Measurements from ENCODE around the gene ATG12. TPM values are rescaled to one million over a fixed set of nuclear protein-coding genes. Genes with fewer than 3 reads are reported as not detected.

The ATG12 gene
- total and polyA plus RNA-seq, 2 experiments from 2014 or later: 52.6 to 109 TPM

DNA sequence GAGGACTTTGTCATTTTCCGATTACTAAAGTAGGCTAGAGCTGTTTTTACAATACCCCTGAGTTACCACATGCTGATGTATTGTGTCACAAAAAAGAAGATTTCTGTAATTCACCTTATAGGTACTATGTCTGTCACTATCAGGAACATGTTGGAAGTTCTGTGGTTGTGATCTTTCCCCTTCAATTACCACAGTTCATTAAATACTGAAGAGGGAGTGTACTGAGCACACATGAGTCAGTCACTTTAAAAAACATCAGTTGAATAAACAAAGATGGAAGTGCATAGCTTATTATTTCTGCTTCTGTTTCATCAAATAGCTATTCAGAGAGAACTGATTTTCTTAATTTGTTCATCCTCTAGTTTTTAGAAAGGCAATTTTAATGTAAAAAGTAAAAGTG is 32.0 kb upstream of the ATG12 start (continued):
- TF ChIP-seq, protein P1, sequence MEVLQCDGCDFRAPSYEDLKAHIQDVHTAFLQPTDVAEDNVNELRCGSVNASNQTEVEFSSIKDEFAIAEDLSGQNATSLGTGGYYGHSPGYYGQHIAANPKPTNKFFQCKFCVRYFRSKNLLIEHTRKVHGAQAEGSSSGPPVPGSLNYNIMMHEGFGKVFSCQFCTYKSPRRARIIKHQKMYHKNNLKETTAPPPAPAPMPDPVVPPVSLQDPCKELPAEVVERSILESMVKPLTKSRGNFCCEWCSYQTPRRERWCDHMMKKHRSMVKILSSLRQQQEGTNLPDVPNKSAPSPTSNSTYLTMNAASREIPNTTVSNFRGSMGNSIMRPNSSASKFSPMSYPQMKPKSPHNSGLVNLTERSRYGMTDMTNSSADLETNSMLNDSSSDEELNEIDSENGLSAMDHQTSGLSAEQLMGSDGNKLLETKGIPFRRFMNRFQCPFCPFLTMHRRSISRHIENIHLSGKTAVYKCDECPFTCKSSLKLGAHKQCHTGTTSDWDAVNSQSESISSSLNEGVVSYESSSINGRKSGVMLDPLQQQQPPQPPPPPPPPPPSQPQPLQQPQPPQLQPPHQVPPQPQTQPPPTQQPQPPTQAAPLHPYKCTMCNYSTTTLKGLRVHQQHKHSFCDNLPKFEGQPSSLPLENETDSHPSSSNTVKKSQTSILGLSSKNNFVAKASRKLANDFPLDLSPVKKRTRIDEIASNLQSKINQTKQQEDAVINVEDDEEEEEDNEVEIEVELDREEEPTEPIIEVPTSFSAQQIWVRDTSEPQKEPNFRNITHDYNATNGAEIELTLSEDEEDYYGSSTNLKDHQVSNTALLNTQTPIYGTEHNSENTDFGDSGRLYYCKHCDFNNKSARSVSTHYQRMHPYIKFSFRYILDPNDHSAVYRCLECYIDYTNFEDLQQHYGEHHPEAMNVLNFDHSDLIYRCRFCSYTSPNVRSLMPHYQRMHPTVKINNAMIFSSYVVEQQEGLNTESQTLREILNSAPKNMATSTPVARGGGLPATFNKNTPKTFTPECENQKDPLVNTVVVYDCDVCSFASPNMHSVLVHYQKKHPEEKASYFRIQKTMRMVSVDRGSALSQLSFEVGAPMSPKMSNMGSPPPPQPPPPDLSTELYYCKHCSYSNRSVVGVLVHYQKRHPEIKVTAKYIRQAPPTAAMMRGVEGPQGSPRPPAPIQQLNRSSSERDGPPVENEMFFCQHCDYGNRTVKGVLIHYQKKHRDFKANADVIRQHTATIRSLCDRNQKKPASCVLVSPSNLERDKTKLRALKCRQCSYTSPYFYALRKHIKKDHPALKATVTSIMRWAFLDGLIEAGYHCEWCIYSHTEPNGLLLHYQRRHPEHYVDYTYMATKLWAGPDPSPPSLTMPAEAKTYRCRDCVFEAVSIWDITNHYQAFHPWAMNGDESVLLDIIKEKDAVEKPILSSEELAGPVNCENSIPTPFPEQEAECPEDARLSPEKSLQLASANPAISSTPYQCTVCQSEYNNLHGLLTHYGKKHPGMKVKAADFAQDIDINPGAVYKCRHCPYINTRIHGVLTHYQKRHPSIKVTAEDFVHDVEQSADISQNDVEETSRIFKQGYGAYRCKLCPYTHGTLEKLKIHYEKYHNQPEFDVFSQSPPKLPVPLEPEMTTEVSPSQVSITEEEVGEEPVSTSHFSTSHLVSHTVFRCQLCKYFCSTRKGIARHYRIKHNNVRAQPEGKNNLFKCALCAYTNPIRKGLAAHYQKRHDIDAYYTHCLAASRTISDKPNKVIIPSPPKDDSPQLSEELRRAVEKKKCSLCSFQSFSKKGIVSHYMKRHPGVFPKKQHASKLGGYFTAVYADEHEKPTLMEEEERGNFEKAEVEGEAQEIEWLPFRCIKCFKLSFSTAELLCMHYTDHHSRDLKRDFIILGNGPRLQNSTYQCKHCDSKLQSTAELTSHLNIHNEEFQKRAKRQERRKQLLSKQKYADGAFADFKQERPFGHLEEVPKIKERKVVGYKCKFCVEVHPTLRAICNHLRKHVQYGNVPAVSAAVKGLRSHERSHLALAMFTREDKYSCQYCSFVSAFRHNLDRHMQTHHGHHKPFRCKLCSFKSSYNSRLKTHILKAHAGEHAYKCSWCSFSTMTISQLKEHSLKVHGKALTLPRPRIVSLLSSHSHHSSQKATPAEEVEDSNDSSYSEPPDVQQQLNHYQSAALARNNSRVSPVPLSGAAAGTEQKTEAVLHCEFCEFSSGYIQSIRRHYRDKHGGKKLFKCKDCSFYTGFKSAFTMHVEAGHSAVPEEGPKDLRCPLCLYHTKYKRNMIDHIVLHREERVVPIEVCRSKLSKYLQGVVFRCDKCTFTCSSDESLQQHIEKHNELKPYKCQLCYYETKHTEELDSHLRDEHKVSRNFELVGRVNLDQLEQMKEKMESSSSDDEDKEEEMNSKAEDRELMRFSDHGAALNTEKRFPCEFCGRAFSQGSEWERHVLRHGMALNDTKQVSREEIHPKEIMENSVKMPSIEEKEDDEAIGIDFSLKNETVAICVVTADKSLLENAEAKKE (CRISPR knock-in tag; IDR thresholded peaks at IDR 0.05): no peak
- TF ChIP-seq EZH2phosphoT487 (IDR thresholded peaks at IDR 0.05; ENCODE audit: unreplicated experiment) (no peak), NANOG (IDR thresholded peaks at IDR 0.05; ENCODE audit: borderline replicate concordance) (no peak), POLR2AphosphoS5 (IDR thresholded peaks at IDR 0.05; ENCODE audit: low read depth) (no peak), CREB1 (CRISPR knock-in tag; IDR thresholded peaks at IDR 0.05; ENCODE audit: low read depth) (no peak)

DNA sequence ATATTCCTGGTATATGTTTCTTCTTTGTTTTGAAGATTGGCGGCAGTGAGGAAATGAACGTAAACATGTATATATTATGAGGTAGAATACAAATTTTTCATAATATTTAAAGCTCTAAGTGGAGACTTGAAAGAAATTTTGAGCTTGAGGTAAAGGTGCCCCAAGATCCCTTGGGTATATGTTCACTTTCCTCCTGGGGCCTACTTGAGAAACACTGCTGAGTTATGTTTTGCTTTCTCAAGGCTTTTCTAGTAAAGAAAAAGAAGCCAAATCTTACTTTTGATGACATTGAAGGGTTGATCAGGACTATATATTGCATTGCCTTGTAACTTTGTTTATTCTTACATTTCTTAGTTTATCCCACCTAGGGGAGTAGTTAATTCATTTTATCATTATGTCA is 31.1 kb upstream of the ATG12 start:
- Histone ChIP-seq H3K9me2 (ENCODE audit: insufficient read depth) (no peaks in the 10 kb centered on the region), H3K4me2 (no peak overlapping the region), H2AFZ (no peak overlapping the region), H3F3A (replicated peaks; ENCODE audit: low read depth) (no peaks in the 10 kb centered on the region), H3K4me3 (no peak overlapping the region), H4K20me1 (replicated peaks; ENCODE audit: insufficient read depth) (no peaks in the 10 kb centered on the region), H3K27me3 (ENCODE audit: insufficient read depth) (no peaks in the 10 kb centered on the region), H3K27ac (ENCODE audit: low read depth) (no peak overlapping the region), H3K36me3 (ENCODE audit: insufficient read depth) (no peaks in the 10 kb centered on the region), H3K4me1 (ENCODE audit: insufficient read depth) (no peaks in the 10 kb centered on the region), H3K79me2 (replicated peaks; ENCODE audit: insufficient read depth) (no peaks in the 10 kb centered on the region; the same call in 1 of the 2 replicates)
- Mint-ChIP-seq H3K36me3 (ENCODE audit: low read depth) (peaks cover 14% of the 10 kb centered on the region; the same call in 2 of the 3 replicates), H3K27me3 (ENCODE audit: insufficient read depth, low read depth, poor library complexity) (no peaks in the 10 kb centered on the region), H3K9me3 (no peaks in the 10 kb centered on the region), H3K4me1 (peaks cover 7% of the 10 kb centered on the region; the same call in 2 of the 3 replicates), H3K27ac (no peak overlapping the region), H3K4me3 (no peak overlapping the region)
- DNase-seq (ENCODE audit: low spot score) (no peak), ATAC-seq (no peak)
- TF ChIP-seq CREB1 (CRISPR knock-in tag; IDR thresholded peaks at IDR 0.05; ENCODE audit: low read depth) (no peak), JUNB (IDR thresholded peaks at IDR 0.05; ENCODE audit: unreplicated experiment) (no peak), ZNF114 (CRISPR knock-in tag; IDR thresholded peaks at IDR 0.05) (no peak), STAT1 (IDR thresholded peaks at IDR 0.05; ENCODE audit: unreplicated experiment) (no peak)
- TF ChIP-seq, protein P2, sequence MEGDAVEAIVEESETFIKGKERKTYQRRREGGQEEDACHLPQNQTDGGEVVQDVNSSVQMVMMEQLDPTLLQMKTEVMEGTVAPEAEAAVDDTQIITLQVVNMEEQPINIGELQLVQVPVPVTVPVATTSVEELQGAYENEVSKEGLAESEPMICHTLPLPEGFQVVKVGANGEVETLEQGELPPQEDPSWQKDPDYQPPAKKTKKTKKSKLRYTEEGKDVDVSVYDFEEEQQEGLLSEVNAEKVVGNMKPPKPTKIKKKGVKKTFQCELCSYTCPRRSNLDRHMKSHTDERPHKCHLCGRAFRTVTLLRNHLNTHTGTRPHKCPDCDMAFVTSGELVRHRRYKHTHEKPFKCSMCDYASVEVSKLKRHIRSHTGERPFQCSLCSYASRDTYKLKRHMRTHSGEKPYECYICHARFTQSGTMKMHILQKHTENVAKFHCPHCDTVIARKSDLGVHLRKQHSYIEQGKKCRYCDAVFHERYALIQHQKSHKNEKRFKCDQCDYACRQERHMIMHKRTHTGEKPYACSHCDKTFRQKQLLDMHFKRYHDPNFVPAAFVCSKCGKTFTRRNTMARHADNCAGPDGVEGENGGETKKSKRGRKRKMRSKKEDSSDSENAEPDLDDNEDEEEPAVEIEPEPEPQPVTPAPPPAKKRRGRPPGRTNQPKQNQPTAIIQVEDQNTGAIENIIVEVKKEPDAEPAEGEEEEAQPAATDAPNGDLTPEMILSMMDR (conservative IDR thresholded peaks at IDR 0.05; ENCODE audit: low read depth in 2 of 2): no peak
- TF ChIP-seq, protein P1 (CRISPR knock-in tag; IDR thresholded peaks at IDR 0.05): no peak

Measured in GM23338 (cell line).